SH-SY5Y (cell line): ENCODE results near the gene PPP4R3A.

Source experiments
- GATA2 ChIP-seq: IDR thresholded peaks from 2 replicates; pipeline ENCODE4 v1.6.1; 2011; ENCODE audit warnings: mild to moderate bottlenecking, low read depth, low read length
- GATA3 ChIP-seq: IDR thresholded peaks from 2 replicates; pipeline ENCODE4 v1.6.1; 2011; ENCODE audit warnings: low read depth, mild to moderate bottlenecking, low read length, moderate library complexity

- TF ChIP-seq GATA3 (no peak), GATA2 (no peak)
Measured at GRCh38 chr14:91515979-91516378, 5.9 kb upstream of the PPP4R3A start.
